Stimulated activated CD8-positive, alpha-beta memory T cell treated with anti-CD3 and anti-CD28 coated beads, Interleukin-4, amount 100 ng/mL, for 24 hours (primary cell): ENCODE data around the gene PCDHA6.
"Not testable (repeated sequence)": the region's sequence is repeated elsewhere in the genome, so short reads cannot be mapped to it uniquely, and the experiment has no call there.

Experiments used
- DNase-seq: peaks from one replicate; pipeline ENCODE4 v3.0.0-alpha.2; 2020; ENCODE audit warnings: low read depth

The PCDHA6 gene

DNA sequence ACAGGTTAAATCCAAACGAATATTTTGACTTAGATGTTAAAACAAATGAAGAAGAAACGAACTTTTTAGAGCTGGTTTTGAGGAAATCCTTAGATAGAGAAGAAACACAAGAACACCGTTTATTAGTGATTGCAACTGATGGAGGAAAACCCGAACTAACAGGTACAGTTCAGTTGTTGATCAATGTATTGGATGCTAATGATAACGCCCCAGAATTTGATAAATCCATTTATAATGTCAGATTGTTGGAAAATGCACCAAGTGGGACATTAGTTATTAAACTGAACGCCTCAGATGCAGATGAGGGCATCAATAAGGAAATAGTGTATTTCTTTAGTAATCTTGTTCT is 5.5 kb upstream of the PCDHA6 start:
- DNase-seq, result no peak

DNA sequence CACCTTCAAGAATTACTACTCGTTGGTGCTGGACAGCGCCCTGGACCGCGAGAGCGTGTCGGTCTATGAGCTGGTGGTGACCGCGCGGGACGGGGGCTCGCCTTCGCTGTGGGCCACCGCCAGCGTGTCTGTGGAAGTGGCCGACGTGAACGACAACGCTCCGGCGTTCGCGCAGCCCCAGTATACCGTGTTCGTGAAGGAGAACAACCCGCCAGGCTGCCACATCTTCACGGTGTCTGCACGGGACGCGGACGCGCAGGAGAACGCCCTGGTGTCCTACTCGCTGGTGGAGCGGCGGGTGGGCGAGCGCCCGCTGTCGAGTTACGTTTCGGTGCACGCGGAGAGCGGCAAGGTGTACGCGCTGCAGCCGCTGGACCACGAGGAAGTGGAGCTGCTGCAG is 4.8 kb upstream of the PCDHA6 start:
- not testable (repeated sequence) for DNase-seq

DNA sequence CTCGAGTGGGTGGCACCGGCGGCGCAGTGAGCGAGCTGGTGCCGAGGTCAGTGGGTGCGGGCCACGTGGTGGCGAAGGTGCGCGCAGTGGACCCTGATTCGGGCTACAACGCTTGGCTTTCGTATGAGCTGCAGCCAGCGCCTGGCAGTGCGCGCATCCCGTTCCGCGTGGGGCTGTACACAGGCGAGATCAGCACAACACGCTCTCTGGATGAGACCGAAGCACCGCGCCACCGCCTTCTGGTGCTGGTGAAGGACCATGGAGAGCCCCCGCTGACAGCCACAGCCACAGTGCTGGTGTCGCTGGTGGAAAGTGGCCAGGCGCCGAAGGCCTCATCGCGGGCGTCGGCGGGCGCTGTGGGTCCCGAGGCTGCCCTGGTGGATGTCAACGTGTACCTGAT is 4.3 kb upstream of the PCDHA6 start:
- no peak for DNase-seq

DNA sequence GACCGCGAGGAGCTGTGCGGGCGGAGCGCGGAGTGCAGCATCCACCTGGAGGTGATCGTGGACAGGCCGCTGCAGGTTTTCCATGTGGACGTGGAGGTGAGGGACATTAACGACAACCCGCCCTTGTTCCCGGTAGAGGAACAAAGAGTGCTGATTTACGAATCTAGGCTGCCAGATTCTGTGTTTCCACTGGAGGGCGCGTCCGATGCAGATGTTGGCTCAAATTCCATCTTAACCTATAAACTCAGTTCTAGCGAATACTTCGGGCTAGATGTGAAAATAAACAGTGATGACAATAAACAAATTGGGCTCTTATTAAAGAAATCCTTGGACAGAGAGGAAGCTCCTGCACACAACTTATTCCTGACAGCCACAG is 590 bp downstream of the PCDHA6 start:
- no peak for DNase-seq

DNA sequence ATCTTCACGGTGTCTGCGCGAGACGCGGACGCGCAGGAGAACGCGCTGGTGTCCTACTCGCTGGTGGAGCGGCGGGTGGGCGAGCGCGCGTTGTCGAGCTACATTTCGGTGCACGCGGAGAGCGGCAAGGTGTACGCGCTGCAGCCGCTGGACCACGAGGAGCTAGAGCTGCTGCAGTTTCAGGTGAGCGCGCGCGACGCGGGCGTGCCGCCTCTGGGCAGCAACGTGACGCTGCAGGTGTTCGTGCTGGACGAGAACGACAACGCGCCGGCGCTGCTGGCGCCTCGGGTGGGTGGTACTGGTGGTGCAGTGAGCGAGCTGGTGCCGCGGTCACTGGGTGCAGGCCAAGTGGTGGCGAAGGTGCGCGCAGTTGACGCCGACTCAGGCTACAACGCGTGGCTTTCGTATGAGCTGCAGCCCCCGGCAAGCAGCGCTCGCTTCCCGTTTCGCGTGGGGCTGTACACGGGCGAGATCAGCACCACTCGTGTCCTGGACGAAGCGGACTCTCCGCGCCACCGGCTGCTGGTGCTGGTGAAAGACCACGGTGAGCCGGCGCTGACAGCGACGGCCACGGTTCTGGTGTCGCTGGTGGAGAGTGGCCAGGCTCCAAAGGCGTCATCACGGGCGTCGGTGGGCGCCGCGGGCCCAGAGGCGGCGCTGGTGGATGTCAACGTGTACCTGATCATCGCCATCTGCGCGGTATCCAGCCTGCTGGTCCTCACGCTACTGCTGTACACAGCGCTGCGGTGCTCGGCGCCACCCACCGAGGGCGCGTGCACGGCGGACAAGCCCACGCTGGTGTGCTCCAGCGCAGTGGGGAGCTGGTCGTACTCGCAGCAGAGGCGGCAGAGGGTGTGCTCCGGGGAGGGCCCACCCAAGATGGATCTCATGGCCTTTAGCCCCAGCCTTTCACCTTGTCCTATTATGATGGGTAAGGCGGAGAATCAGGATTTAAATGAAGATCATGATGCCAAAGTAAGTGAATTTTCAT is 2.0 kb downstream of the PCDHA6 start:
- DNase-seq, result not testable (repeated sequence)

DNA sequence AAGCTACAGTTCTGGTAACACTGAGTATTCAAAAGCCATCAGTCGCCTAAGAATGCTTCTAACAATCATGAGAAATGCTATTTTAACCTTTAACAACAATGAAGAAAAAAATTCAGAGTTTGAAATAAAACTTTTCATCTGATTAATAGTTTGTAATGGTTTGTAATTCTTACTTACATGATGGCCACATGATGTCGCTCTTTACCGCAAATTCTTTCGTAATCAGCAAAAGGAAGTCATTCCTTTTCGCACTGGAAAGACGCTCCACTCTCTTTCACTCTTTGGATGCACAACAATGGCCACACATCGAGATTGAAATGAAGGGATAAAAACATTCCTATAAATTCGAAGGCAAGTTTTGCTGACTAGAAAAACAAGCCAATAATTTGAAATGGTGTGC is 6.2 kb downstream of the PCDHA6 start, which contains the start of gene PCDHA7:
Gene PCDHA7, plus strand, starts transcription at position 277 of the 400 bp plus-strand sequence. Its CDS starts 115 bp downstream, at position 392.
- DNase-seq, result no peak

DNA sequence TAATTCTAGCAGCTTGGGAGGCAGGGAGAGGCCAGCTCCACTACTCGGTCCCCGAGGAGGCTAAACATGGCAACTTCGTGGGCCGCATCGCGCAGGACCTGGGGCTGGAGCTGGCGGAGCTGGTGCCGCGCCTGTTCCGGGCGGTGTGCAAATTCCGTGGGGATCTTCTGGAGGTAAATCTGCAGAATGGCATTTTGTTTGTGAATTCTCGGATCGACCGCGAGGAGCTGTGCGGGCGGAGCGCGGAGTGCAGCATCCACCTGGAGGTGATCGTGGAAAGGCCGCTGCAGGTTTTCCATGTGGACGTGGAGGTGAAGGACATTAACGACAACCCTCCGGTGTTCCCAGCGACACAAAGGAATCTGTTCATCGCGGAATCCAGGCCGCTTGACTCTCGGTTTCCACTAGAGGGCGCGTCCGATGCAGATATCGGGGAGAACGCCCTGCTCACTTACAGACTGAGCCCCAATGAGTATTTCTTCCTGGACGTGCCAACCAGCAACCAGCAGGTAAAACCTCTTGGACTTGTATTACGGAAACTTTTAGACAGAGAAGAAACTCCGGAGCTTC is 6.8 kb downstream of the PCDHA6 start:
- DNase-seq, result not testable (repeated sequence)

DNA sequence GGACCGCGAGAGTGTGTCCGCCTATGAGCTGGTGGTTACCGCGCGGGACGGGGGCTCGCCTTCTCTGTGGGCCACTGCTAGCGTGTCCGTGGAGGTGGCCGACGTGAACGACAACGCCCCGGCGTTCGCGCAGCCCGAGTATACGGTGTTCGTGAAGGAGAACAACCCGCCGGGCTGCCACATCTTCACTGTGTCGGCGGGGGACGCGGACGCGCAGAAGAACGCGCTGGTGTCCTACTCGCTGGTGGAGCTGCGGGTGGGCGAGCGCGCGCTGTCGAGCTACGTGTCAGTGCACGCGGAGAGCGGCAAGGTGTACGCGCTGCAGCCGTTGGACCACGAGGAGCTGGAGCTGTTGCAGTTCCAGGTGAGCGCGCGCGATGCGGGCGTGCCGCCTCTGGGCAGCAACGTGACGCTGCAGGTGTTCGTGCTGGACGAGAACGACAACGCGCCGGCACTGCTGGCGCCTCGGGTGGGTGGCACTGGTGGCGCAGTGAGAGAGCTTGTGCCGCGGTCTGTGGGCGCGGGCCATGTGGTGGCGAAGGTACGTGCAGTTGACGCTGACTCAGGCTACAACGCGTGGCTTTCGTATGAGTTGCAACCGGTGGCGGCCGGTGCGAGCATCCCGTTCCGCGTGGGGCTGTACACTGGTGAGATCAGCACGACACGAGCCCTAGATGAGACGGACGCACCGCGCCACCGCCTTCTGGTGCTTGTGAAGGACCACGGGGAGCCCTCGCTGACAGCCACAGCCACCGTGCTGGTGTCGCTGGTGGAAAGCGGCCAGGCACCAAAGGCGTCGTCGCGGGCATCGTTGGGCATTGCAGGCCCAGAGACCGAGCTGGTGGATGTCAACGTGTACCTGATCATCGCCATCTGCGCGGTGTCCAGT is 8.1 kb downstream of the PCDHA6 start:
- no peak for DNase-seq

DNA sequence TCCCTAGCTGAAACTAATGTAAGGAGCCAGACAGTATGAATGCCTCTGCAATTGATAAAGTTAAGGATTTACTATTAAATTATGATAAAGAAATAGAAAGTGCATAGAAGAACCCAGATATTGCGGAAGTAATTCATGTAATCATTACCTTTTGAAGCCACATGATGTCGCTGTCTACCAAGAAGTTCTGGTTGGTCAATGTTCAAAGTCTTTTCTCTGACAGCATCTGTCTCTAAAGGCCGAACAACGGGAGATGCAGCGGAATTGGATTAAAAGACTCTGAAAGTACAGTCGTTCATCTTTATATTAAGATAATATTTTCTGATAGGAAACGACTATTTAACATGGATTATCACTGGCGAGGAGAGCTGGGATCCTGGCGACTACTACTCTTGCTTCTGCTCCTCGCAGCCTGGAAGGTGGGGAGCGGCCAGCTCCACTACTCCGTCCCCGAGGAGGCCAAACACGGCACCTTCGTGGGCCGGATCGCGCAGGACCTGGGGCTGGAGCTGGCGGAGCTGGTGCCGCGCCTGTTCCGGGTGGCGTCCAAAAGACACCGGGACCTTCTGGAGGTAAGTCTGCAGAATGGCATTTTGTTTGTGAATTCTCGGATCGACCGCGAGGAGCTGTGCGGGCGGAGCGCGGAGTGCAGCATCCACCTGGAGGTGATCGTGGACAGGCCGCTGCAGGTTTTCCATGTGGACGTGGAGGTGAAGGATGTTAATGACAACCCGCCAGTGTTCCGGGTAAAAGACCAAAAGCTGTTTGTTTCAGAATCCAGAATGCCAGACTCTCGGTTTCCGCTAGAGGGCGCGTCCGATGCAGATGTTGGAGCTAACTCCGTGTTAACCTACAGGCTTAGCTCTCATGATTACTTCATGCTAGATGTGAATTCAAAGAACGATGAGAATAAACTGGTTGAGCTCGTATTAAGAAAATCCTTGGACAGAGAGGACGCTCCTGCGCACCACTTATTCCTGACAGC is 13.5 kb downstream of the PCDHA6 start, which contains the start of gene PCDHA8:
Gene PCDHA8, plus strand, starts transcription at position 210 of the 985 bp plus-strand sequence. Its CDS starts 135 bp downstream, at position 345.
- no peak for DNase-seq

DNA sequence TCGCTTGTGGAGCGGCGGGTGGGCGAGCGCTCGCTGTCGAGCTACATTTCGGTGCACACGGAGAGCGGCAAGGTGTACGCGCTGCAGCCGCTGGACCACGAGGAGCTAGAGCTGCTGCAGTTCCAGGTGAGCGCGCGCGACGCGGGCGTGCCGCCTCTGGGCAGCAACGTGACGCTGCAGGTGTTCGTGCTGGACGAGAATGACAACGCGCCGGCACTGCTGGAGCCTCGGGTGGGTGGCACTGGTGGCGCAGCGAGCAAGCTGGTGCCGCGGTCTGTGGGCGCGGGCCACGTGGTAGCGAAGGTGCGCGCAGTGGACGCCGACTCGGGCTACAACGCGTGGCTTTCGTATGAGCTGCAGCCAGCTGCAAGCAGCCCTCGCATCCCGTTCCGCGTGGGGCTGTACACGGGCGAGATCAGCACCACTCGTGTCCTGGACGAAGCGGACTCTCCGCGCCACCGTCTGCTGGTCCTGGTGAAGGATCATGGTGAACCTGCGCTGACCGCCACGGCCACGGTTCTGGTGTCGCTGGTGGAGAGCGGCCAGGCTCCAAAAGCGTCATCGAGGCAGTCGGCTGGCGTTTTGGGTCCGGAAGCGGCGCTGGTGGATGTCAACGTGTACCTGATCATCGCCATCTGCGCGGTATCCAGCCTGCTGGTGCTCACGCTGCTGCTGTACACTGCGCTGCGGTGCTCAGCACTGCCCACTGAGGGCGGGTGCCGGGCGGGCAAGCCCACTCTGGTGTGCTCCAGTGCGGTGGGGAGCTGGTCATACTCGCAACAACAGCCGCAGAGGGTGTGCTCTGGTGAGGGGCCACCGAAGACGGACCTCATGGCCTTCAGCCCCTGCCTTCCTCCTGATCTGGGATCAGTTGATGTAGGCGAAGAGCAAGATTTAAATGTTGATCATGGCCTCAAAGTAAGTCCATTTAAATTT is 15.3 kb downstream of the PCDHA6 start:
- DNase-seq, result no peak

DNA sequence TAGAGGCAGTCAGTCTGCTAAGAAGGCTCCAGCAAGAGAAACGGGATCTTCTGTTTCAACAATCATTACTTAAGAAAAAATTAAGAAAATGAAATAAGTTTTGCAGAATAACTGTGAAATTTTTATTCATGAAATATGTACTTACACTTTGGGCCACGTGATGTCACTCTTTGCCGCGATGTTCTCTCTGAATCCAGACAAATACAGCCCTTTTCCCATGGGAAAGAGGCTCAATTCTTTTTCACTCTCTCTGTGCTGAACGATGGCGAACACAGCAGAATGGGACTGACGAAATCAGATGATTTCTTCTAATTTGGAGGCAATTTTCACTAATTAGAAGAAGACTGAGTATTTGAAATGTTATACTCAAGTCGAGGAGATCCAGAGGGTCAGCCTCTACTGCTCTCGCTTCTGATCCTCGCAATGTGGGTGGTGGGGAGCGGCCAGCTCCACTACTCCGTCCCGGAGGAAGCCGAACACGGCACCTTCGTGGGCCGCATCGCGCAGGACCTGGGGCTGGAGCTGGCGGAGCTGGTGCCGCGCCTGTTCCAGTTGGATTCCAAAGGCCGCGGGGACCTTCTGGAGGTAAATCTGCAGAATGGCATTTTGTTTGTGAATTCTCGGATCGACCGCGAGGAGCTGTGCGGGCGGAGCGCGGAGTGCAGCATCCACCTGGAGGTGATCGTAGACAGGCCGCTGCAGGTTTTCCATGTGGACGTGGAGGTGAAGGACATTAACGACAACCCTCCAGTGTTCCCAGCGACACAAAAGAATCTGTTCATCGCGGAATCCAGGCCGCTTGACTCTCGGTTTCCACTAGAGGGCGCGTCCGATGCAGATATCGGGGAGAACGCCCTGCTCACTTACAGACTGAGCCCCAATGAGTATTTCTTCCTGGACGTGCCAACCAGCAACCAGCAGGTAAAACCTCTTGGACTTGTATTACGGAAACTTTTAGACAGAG is 20.7 kb downstream of the PCDHA6 start, which contains the start of gene PCDHA9:
Gene PCDHA9, plus strand, starts transcription at position 244 of the 964 bp plus-strand sequence. Its CDS starts 114 bp downstream, at position 358.
- not testable (repeated sequence) for DNase-seq

DNA sequence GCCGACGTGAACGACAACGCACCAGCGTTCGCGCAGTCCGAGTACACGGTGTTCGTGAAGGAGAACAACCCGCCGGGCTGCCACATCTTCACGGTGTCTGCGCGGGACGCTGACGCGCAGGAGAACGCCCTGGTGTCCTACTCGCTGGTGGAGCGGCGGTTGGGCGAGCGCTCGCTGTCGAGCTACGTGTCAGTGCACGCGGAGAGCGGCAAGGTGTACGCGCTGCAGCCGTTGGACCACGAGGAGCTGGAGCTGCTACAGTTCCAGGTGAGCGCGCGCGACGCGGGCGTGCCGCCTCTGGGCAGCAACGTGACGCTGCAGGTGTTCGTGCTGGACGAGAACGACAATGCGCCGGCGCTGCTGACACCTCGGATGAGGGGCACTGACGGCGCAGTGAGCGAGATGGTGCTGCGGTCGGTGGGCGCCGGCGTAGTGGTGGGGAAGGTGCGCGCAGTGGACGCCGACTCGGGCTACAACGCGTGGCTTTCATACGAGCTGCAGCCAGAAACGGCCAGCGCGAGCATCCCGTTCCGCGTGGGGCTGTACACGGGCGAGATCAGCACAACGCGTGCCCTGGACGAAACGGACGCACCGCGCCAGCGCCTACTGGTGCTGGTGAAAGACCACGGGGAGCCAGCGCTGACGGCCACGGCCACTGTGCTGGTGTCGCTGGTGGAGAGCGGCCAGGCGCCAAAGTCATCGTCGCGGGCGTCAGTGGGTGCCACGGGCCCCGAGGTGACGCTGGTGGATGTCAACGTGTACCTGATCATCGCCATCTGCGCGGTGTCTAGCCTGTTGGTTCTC is 22.3 kb downstream of the PCDHA6 start:
- DNase-seq, result not testable (repeated sequence)

DNA sequence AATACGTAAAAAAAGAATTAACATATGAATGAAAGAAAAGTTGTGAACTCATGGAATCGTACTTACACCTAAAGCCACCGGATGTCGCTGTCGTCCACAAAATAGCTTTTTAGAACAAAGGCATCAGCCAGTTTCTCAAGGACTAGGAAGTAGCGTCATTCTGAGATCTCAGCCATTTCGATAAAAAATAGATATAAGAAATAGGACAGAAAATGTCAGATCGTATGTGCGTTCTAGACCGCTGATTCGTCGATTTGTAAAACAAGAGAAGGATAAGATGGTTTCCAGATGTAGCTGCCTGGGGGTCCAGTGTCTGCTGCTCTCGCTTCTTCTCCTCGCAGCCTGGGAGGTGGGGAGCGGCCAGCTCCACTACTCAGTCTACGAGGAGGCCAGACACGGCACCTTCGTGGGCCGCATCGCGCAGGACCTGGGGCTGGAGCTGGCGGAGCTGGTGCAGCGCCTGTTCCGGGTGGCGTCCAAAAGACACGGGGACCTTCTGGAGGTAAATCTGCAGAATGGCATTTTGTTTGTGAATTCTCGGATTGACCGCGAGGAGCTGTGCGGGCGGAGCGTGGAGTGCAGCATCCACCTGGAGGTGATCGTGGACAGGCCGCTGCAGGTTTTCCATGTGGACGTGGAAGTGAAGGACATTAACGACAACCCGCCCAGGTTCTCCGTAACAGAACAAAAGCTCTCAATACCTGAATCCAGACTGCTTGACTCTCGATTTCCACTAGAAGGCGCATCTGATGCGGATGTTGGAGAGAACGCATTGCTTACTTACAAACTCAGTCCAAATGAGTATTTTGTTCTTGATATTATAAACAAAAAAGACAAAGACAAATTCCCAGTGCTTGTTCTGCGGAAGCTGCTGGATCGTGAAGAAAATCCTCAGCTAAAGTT is 28.3 kb downstream of the PCDHA6 start, which contains the start of gene PCDHA10:
Gene PCDHA10, plus strand, starts transcription at position 126 of the 903 bp plus-strand sequence. Its CDS starts 152 bp downstream, at position 278.
- no peak for DNase-seq

DNA sequence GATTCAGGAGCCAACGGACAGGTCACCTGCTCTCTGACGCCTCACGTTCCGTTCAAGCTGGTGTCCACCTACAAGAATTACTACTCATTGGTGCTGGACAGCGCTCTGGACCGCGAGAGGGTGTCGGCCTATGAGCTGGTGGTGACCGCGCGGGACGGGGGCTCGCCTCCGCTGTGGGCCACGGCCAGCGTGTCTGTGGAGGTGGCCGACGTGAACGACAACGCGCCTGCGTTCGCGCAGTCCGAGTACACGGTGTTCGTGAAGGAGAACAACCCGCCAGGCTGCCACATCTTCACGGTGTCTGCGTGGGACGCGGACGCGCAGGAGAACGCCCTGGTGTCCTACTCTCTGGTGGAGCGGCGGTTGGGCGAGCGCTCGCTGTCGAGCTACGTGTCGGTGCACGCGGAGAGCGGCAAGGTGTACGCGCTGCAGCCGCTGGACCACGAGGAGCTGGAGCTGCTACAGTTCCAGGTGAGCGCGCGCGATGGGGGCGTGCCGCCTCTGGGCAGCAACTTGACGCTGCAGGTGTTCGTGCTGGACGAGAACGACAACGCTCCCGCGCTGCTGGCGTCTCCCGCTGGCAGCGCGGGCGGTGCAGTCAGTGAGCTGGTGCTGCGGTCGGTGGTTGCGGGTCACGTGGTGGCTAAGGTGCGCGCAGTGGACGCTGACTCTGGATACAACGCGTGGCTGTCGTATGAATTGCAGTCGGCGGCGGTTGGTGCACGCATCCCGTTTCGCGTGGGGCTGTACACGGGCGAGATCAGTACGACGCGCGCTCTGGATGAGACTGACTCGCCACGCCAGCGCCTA is 29.6 kb downstream of the PCDHA6 start:
- DNase-seq, result no peak

DNA sequence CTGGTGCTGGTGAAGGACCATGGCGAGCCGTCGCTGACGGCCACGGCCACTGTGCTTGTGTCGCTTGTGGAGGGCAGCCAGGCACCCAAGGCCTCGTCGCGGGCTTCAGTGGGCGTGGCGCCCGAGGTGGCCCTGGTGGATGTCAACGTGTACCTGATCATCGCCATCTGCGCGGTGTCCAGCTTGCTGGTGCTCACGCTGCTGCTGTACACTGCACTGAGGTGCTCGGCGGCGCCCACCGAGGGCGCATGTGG is 30.2 kb downstream of the PCDHA6 start:
- DNase-seq, result no peak
